Measurements from ENCODE around the gene TC2N.

The TC2N gene

DNA sequence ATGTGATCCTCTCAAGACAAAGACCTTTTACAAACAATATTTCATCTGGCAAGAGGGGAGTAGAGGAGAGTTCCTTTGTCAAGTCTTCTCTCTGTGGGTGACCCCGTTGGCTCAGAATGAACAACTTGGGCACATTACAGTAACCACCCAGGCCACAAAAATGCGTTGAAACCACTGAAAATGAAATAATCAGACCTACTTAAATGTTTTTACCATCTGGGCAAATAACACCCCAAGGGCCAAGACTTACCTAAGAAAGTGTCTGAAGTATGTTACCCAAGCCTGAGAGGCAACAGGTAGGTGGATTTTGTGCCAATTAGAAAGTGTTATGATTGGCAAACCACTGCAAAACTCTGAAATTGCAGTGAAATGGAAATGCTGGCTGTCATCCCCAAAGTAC is 1.3 kb downstream of the TC2N start:
- DNase-seq (ENCODE audit: low spot score): no peak
- TF ChIP-seq, protein P1, sequence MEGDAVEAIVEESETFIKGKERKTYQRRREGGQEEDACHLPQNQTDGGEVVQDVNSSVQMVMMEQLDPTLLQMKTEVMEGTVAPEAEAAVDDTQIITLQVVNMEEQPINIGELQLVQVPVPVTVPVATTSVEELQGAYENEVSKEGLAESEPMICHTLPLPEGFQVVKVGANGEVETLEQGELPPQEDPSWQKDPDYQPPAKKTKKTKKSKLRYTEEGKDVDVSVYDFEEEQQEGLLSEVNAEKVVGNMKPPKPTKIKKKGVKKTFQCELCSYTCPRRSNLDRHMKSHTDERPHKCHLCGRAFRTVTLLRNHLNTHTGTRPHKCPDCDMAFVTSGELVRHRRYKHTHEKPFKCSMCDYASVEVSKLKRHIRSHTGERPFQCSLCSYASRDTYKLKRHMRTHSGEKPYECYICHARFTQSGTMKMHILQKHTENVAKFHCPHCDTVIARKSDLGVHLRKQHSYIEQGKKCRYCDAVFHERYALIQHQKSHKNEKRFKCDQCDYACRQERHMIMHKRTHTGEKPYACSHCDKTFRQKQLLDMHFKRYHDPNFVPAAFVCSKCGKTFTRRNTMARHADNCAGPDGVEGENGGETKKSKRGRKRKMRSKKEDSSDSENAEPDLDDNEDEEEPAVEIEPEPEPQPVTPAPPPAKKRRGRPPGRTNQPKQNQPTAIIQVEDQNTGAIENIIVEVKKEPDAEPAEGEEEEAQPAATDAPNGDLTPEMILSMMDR (IDR thresholded peaks at IDR 0.05; ENCODE audit: extremely low read depth, missing control alignments): no peak

DNA sequence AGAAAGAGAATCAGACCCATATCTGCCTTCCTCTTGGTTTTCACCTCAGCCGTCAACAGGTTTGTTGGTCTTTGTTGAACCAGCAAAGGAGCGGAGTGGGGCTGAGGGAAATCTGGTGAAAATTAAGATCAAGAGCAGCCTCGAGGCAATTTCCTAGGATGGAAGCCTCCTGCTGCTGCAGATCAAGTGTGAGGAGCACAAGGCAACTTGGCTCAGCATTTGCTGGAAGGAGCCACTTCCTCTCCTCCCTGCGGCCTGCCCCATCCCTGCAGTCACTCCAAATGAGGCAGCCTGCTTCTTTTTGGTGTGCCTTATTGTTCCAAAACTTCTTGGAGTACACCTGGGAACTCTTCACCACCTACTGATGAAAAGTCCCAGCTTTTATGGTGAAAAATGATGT is 4.9 kb downstream of the TC2N start:
- DNase-seq (ENCODE audit: low spot score): no peak
- TF ChIP-seq, protein P1 (IDR thresholded peaks at IDR 0.05; ENCODE audit: extremely low read depth, missing control alignments): no peak

DNA sequence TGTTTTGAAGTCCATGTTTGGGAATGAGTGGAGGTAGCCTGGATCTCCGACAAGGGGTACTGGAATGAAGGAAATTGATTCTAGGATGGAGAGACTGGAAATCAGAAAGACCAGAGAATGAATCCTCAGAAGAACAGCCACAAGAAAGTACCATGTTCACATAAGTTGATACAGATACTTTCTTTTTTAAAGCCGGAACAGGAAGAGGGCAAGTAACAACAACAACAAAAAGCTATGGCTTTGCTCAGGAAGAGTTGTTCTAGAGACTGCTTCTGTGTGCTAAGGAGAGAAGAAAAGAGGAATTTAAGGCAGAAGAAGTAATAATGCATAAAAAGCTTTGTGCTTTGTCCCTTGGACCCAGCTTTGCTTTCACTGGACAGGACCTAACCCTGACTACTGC is 6.2 kb downstream of the TC2N start:
- TF ChIP-seq, protein P1 (IDR thresholded peaks at IDR 0.05; ENCODE audit: extremely low read depth, missing control alignments): no peak
- DNase-seq (ENCODE audit: low spot score): no peak

DNA sequence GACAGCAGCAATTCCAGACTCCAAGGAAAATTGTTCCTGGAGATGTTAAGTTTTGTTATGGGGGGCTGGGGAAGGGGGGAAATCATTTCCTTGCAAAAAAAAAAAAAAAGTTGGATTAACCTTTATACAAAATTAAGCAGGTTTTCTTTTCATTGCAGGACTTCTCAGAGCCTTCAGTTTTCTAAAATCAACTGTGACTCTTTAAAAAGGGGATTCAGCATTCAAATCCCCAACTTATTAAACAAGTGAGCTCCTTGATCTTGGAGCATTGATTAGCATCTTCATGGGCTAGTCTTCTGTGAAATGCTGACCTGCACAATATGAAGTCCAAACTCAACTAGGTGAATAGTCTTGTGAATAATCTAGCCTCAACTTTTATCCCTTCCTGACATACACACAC is 7.1 kb downstream of the TC2N start:
- TF ChIP-seq, protein P1 (IDR thresholded peaks at IDR 0.05; ENCODE audit: extremely low read depth, missing control alignments): no peak
- no peak for DNase-seq (ENCODE audit: low spot score)

DNA sequence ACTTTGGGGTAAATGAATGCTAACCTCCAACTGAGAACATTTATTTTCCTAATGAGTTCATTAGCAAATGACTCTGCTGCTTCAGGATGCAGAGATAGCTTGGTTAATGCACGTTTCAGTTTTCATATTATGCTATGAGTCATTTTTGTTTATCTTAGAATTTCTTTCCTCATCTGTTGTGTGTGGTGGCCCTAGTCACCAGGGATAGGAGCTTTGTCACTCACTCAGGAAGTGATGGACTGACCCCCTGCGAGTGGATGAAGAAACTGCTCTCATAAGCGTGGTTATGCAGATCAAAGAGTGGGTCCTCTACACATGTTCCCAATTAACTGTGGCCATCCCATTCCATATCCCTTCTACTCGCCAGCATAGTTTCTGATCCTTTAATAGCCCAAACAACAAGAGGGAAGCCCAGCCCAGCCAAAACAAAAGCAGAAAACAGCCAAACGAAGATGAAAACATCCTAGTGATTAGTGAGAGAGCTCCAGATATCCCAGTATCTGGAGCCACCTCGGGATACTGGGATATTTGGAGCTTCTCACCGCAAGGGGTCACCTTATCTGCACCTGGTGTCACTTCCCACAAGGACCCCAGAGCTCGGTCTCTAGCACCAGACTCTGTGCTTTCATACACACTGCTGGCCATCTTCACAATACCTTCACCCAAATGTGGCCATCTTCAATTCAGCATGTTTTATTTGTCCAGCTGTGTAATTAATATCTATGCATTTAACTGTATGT is 8.6 kb downstream of the TC2N start:
- DNase-seq (ENCODE audit: low spot score): peak; percentile 49
- TF ChIP-seq, protein P1 (IDR thresholded peaks at IDR 0.05; ENCODE audit: extremely low read depth, missing control alignments): peak; percentile 16

DNA sequence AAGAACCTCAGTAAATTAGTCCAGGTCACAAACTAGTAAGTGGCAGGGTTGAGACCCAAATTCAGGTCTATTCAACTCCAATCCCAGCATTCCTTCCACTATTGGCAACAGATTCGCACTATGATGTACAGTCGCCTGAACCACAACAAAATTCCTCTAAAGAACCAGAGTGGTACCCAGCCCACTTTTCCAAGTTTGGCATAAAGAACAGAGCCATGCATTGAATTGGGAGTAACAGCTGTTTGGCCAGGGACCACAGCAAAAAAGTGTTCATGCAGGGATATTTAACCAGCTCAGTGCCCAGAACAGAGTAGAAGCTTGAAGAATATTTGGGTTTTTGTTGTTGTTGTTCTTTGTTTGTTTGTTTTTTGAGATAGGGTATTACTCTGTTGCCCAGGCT is 9.7 kb downstream of the TC2N start:
- TF ChIP-seq, protein P1 (IDR thresholded peaks at IDR 0.05; ENCODE audit: extremely low read depth, missing control alignments): no peak
- no peak for DNase-seq (ENCODE audit: low spot score)

DNA sequence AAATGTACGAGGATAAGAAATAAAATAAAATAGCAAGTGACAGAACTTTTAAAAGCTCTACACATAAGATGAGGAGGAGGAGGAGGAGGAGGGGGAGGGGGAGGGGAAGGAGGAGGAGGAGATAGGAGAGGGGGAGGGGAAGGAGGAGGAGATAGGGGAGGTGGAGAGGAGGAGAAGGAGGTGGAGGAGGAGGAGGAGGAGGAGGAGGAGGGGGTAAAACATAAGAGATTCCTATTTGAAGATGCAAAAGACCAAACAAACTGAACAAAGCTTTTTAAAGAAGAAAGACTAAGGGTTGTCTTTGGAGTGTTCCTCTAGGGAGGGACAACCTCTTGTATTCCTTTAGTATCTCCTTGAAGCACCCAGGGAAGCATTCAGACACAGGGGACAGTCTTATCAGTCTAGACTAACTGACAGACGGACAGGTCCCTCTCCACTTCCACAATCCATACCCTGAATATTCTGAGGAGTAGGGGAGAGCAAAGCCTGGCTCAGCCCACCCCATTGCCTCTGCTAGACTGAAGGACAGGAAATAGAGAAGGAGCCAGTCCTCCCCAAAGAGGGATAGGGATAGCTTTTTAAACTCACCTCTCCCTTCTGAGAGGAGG is 12.9 kb downstream of the TC2N start:
- TF ChIP-seq, protein P1 (IDR thresholded peaks at IDR 0.05; ENCODE audit: extremely low read depth, missing control alignments): no peak
- DNase-seq (ENCODE audit: low spot score): no peak

All from GM20000 (cell line).